Activated naive CD8-positive, alpha-beta T cell treated with anti-CD3 and anti-CD28 coated beads, Interleukin-2, amount 10 ng/mL, durations not matched to agents 7 days and 5 days (primary cell): ENCODE measurements around the gene KRT4. TPM values are rescaled to one million over a fixed set of nuclear protein-coding genes. Genes with fewer than 3 reads are reported as not detected.

Source experiments
- ATAC-seq: fragments of 150-1000 bp; cut with Tn5 transposase; one replicate; pipeline ENCODE4 v1.10.0; 2021; ENCODE audit warnings: low read depth, moderate library complexity
- POLR2A ChIA-PET: fragments of 350-600 bp; sonication (Branson Sonifier 250); formaldehyde crosslinking; loops from one replicate; lab custom pipeline; 2021; ENCODE audit warnings: antibody characterized with exemption; lab: Charles Lee
- DNase-seq: peaks from one replicate; pipeline ENCODE4 v3.0.0; 2021
- H3K27ac Mint-ChIP-seq: one replicate; pipeline ENCODE4 v1.8.0; 2022; ENCODE audit warnings: mild to moderate bottlenecking, mixed read lengths
- H3K27me3 Mint-ChIP-seq: one replicate; pipeline ENCODE4 v1.8.0; 2022; ENCODE audit warnings: mild to moderate bottlenecking, moderate library complexity, mixed read lengths
- H3K36me3 Mint-ChIP-seq: one replicate; pipeline ENCODE4 v1.8.0; 2021; ENCODE audit warnings: mild to moderate bottlenecking, mixed read lengths
- H3K4me1 Mint-ChIP-seq: one replicate; pipeline ENCODE4 v1.8.0; 2021; ENCODE audit warnings: mixed read lengths
- H3K4me3 Mint-ChIP-seq: one replicate; pipeline ENCODE4 v1.8.0; 2022; ENCODE audit warnings: mild to moderate bottlenecking, moderate library complexity, mixed read lengths
- H3K9me3 Mint-ChIP-seq: one replicate; pipeline ENCODE4 v1.8.0; 2021; ENCODE audit warnings: mixed read lengths
- total RNA-seq, 2 experiments: library from RNA; stranded (reverse); gene quantifications; one replicate each; pipeline ENCODE4 v1.2.3, GENCODE V29; 2021

Gene KRT4
- total RNA-seq, 2 experiments from 2014 or later, result not detected

- DNase-seq (no peak), ATAC-seq (no peak)
- peaks cover 2% of the 10 kb centered on the region for H3K27me3 Mint-ChIP-seq
- no peak overlapping the region for H3K4me3 Mint-ChIP-seq
- peaks cover 8% of the 10 kb centered on the region for H3K4me1 Mint-ChIP-seq
- H3K9me3 Mint-ChIP-seq, result no peaks in the 10 kb centered on the region
- no peak overlapping the region for H3K27ac Mint-ChIP-seq
- H3K36me3 Mint-ChIP-seq, result no peaks in the 10 kb centered on the region
- POLR2A ChIA-PET, result no interaction called here
Observed at GRCh38 chr12:52814710-52815155, 817 bp upstream of the KRT4 start.

- H3K36me3 Mint-ChIP-seq, result no peaks in the 10 kb centered on the region
- ATAC-seq, result no peak
- POLR2A ChIA-PET, result no interaction called here
- H3K4me3 Mint-ChIP-seq, result no peak overlapping the region
- H3K4me1 Mint-ChIP-seq, result peaks cover 8% of the 10 kb centered on the region
- peaks cover 2% of the 10 kb centered on the region for H3K27me3 Mint-ChIP-seq
- no peaks in the 10 kb centered on the region for H3K9me3 Mint-ChIP-seq
- no peak for DNase-seq
- H3K27ac Mint-ChIP-seq, result no peak overlapping the region
Observed at GRCh38 chr12:52813203-52813819, 605 bp downstream of the KRT4 start.

- Mint-ChIP-seq H3K27ac (no peak overlapping the region), H3K27me3 (peaks cover 2% of the 10 kb centered on the region), H3K4me3 (no peak overlapping the region), H3K36me3 (no peaks in the 10 kb centered on the region), H3K9me3 (no peaks in the 10 kb centered on the region), H3K4me1 (peaks cover 4% of the 10 kb centered on the region)
- no peak for DNase-seq
- no peak for ATAC-seq
- POLR2A ChIA-PET, result no interaction called here
Observed at GRCh38 chr12:52812749-52813148, 1.2 kb downstream of the KRT4 start.

GRCh38 chr12:52812073-52812400 lies 1.9 kb downstream of the KRT4 start:
- no peak overlapping the region for H3K27ac Mint-ChIP-seq
- no peaks in the 10 kb centered on the region for H3K36me3 Mint-ChIP-seq
- H3K27me3 Mint-ChIP-seq, result peaks cover 2% of the 10 kb centered on the region
- ATAC-seq, result no peak
- no peaks in the 10 kb centered on the region for H3K9me3 Mint-ChIP-seq
- POLR2A ChIA-PET, result no interaction called here
- no peak overlapping the region for H3K4me3 Mint-ChIP-seq
- DNase-seq, result no peak
- H3K4me1 Mint-ChIP-seq, result no peaks in the 10 kb centered on the region

- Mint-ChIP-seq H3K36me3 (no peaks in the 10 kb centered on the region), H3K27me3 (peaks cover 2% of the 10 kb centered on the region), H3K4me1 (no peaks in the 10 kb centered on the region), H3K27ac (no peak overlapping the region), H3K9me3 (no peaks in the 10 kb centered on the region), H3K4me3 (no peak overlapping the region)
- POLR2A ChIA-PET, result no interaction called here
- ATAC-seq, result no peak
- DNase-seq, result no peak
Observed at GRCh38 chr12:52811191-52812072, 2.5 kb downstream of the KRT4 start.

GRCh38 chr12:52810554-52810953 lies 3.4 kb downstream of the KRT4 start:
- no peaks in the 10 kb centered on the region for H3K9me3 Mint-ChIP-seq
- no peak for ATAC-seq
- H3K4me3 Mint-ChIP-seq, result no peak overlapping the region
- no peak overlapping the region for H3K27ac Mint-ChIP-seq
- POLR2A ChIA-PET, result no interaction called here
- H3K36me3 Mint-ChIP-seq, result no peaks in the 10 kb centered on the region
- peaks cover 5% of the 10 kb centered on the region for H3K27me3 Mint-ChIP-seq
- no peaks in the 10 kb centered on the region for H3K4me1 Mint-ChIP-seq
- DNase-seq, result no peak

- no peak overlapping the region for H3K27ac Mint-ChIP-seq
- POLR2A ChIA-PET, result no interaction called here
- DNase-seq (no peak), ATAC-seq (no peak)
- H3K27me3 Mint-ChIP-seq, result peaks cover 5% of the 10 kb centered on the region
- no peaks in the 10 kb centered on the region for H3K36me3 Mint-ChIP-seq
- no peaks in the 10 kb centered on the region for H3K4me1 Mint-ChIP-seq
- H3K4me3 Mint-ChIP-seq, result no peak overlapping the region
- no peaks in the 10 kb centered on the region for H3K9me3 Mint-ChIP-seq
Observed at GRCh38 chr12:52809166-52809565, 4.8 kb downstream of the KRT4 start.

- Mint-ChIP-seq H3K36me3 (no peaks in the 10 kb centered on the region), H3K4me1 (no peaks in the 10 kb centered on the region), H3K27ac (no peak overlapping the region), H3K4me3 (no peak overlapping the region), H3K27me3 (peaks cover 5% of the 10 kb centered on the region), H3K9me3 (no peaks in the 10 kb centered on the region)
- DNase-seq (no peak), ATAC-seq (no peak)
- POLR2A ChIA-PET, result no interaction called here
Observed at GRCh38 chr12:52808573-52809160, 5.2 kb downstream of the KRT4 start.

GRCh38 chr12:52807544-52808470 lies 6.1 kb downstream of the KRT4 start:
- Mint-ChIP-seq H3K9me3 (no peaks in the 10 kb centered on the region), H3K27me3 (peaks cover 5% of the 10 kb centered on the region), H3K36me3 (no peaks in the 10 kb centered on the region), H3K27ac (no peak overlapping the region), H3K4me1 (no peaks in the 10 kb centered on the region), H3K4me3 (no peak overlapping the region)
- DNase-seq, result no peak
- no peak for ATAC-seq
- POLR2A ChIA-PET, result no interaction called here

GRCh38 chr12:52806821-52807543 lies 6.9 kb downstream of the KRT4 start:
- no peaks in the 10 kb centered on the region for H3K36me3 Mint-ChIP-seq
- ATAC-seq, result no peak
- no peak overlapping the region for H3K4me3 Mint-ChIP-seq
- no peaks in the 10 kb centered on the region for H3K4me1 Mint-ChIP-seq
- no peak overlapping the region for H3K27ac Mint-ChIP-seq
- no peak for DNase-seq
- H3K27me3 Mint-ChIP-seq, result peaks cover 5% of the 10 kb centered on the region
- POLR2A ChIA-PET, result no interaction called here
- H3K9me3 Mint-ChIP-seq, result no peaks in the 10 kb centered on the region

- no peaks in the 10 kb centered on the region for H3K4me1 Mint-ChIP-seq
Observed at GRCh38 chr12:52806169-52806811, 7.6 kb downstream of the KRT4 start.

GRCh38 chr12:52805739-52806138 lies 8.2 kb downstream of the KRT4 start:
- H3K27me3 Mint-ChIP-seq, result peaks cover 5% of the 10 kb centered on the region
- H3K4me1 Mint-ChIP-seq, result no peaks in the 10 kb centered on the region
- ATAC-seq (no peak), DNase-seq (no peak)
- H3K9me3 Mint-ChIP-seq, result no peaks in the 10 kb centered on the region
- H3K27ac Mint-ChIP-seq, result no peak overlapping the region
- no peaks in the 10 kb centered on the region for H3K36me3 Mint-ChIP-seq
- POLR2A ChIA-PET, result no interaction called here
- H3K4me3 Mint-ChIP-seq, result no peak overlapping the region

More at GRCh38 chr12:52806169-52806811, 7.6 kb downstream of the KRT4 start:
- H3K27me3 Mint-ChIP-seq, result peaks cover 5% of the 10 kb centered on the region
- no peaks in the 10 kb centered on the region for H3K9me3 Mint-ChIP-seq
- POLR2A ChIA-PET, result no interaction called here
- no peak overlapping the region for H3K27ac Mint-ChIP-seq
- ATAC-seq (no peak), DNase-seq (no peak)
- H3K36me3 Mint-ChIP-seq, result no peaks in the 10 kb centered on the region
- no peak overlapping the region for H3K4me3 Mint-ChIP-seq
